ENCODE measurements around the gene ADD1.

The ADD1 gene, protein sequence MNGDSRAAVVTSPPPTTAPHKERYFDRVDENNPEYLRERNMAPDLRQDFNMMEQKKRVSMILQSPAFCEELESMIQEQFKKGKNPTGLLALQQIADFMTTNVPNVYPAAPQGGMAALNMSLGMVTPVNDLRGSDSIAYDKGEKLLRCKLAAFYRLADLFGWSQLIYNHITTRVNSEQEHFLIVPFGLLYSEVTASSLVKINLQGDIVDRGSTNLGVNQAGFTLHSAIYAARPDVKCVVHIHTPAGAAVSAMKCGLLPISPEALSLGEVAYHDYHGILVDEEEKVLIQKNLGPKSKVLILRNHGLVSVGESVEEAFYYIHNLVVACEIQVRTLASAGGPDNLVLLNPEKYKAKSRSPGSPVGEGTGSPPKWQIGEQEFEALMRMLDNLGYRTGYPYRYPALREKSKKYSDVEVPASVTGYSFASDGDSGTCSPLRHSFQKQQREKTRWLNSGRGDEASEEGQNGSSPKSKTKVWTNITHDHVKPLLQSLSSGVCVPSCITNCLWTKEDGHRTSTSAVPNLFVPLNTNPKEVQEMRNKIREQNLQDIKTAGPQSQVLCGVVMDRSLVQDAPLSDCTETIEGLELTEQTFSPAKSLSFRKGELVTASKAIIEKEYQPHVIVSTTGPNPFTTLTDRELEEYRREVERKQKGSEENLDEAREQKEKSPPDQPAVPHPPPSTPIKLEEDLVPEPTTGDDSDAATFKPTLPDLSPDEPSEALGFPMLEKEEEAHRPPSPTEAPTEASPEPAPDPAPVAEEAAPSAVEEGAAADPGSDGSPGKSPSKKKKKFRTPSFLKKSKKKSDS

DNA sequence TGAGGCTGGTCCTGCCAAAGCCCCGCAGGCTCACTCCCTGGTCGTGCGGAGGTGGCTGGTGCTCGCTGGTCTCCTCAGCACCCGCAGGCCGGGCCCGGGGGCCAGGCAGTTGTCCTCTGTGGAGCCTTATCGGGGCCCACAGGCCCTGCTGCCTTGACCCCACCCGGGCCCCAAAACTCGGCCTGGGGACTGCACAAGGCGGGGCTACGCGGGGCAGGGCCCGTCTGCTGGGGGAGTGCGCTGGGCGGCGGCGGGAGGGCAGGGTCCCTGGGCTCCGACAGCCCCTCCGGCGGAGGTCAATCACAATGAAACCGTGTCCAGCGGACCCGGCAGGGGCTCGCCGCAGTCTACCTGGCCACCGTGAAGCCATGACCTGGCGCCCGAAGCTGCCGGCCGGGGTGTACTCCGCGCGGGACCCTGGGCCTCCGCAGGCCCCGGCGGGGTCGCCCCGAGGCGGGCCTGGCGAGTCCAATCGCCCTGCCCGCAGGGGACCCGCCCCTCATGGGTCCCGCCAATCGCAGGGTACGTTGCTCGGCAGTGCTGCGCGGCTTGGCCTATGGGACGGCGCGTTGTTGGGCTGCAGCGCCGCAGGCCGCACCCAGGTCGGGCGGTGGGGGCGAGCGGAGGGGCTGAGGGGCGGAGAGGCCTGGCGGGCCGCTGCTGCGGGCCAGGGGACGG is at the start of gene ADD1:
ADD1 (plus strand) TSS at position 582 of the 678 bp plus-strand sequence. CDS start 32,072 bp downstream, outside the sequence.
- in situ Hi-C loops (cut with HindIII; ENCODE audit: low sequenced_read_pairs), result loop anchor here (5.0 kb wide), 1 partner anchor 79 kb away; no protein-coding TSS in a partner anchor

DNA sequence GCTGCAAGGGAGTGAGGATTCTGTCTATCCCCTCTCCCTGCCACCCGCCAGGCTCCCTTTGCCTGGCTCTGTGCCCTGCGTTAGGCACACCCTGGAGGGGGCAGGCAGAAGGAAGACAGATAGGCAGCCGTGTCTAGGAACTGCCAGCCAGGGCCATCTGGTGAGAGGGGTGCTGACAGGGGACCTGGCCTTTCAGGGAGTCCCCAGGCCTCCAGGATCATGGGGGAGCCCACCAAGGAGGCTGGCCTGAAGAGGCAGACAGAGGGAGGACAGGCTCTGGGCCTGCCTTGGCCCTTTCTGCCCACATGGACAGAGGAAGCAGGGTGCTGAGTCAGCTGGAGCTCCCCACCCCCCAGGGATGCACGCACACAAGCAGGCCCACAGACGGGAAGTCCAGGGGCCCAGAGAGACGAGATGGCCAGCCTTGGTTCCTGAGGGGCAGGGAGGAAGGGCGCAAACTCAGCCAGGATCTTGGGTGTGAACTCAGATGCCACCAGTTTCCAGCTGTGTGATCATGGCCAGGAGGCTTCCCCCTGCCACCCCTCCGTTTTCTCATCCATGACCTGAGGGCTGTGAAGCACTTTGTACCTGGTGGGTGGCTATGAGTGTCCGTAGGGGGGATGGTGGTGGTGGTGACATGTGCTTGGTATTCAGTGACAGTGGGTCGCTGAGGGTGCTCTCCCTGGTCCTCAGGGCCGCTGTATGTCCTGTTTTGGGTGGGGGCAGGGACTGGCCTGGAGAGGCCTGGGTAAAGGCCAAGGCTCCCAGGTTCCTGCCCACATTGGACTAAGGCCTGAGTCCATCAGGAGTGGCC is 49.0 kb upstream of the ADD1 start:
- in situ Hi-C loops (cut with HindIII; ENCODE audit: low sequenced_read_pairs), result no loop called here

DNA sequence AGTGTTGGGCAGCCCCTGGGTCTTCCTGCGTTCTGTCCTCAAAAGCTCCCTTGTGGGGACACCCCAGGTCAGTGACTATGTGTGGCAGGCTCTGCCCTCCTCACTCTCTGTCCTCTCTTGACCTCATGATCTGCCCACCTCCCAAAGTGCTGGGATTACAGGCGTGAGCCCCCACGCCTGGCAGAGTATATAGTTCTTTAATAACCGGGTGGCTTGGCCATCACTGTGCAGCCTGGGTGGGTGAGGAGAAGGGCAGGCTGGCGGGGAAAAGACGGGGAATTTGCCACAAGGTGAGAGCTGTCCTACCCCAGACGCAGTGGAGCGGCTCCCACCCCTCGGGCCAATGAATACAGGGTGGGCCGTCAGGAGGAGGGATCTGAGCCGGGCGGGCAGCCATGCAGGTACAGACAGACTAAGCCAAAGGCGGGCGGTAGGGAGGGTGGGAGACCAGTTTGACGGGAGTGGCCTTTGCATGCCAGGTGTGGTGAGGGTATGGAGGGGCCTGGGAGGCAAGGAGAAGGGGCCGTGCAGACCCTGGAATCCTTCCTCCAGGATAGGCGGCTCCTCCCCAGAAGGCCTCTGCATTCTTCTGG is 48.2 kb upstream of the ADD1 start:
- in situ Hi-C loops (cut with HindIII; ENCODE audit: low sequenced_read_pairs), result no loop called here

DNA sequence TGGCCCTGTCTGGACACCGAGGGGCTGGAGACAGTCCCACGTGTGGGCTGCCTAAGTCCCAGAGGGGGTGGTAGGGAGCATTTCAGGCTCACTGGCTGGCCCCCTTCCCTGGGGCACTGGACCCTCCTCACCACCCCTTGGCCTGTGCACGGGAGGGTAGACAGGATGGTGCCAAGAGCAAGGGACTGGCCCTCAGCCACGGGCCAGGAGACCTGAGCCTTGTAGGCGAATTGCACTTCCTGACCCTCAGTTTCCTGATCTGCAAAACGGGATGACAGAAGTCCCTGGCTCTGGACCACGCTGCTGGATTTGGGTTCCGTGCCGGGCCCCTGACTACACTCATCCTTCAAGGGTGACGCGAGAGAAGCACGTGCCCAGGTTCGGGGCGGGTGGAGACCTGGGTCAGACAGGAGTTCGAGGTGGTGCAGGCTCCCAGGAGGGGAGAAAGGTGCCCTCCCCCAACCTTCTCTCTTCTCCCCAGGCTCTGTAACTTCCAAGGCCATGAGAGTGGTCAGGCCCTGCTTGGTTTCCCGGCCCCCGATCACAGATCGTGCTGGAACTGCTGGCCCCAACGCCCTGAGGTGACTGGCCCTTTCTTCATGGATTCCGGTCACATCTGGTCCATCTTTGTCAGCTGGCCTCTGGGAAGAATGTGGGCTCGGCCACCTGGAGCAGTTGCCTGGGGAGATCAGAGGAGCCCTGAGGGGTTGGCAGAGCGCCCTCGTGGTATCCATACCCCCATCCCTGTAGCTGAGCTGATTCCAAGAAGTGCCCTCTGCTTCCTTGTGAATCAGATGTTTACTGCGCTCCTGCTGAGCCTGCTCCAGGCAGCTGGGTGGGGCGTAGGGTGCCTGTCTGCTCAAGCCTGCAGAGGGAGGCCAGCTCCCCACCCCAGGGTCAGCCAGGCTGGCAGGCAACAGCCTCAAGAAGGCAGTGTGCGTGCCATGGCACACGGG is 47.5 kb upstream of the ADD1 start:
- in situ Hi-C loops (cut with HindIII; ENCODE audit: low sequenced_read_pairs), result no loop called here

DNA sequence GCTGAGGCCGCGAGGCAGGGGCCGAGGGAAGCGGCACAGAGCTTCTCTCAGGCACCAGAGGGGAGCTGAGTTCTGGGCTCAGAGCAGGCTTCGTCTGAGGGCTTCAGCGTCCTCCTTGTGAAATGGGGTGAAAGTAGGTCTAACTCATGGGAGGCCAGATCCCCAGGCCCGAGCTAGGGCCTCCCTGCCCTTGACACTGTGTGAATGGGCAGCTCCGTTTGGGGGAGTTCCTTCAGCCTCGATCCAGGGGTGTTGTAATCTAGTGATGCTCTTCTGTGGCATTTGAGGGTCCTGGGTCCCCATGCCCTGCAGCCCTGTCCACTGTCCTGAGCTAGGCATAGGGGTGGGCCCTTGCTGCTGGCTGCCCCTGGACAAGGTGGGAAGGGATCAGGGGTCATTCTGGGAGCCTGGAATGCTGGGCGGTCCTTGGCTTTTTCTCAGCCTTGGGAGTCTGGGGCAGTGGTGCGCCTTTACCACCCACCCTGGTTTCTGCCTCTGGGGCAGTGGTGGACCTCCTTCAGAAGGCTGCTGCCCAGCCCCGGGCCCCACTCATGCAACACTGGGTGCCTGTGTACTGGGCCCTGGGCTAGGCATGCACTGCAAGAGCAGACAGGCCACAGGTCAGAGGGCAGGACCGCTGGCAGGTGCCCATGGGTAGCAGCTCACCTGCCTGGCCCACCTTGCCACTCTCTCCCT is 46.6 kb upstream of the ADD1 start:
- in situ Hi-C loops (cut with HindIII; ENCODE audit: low sequenced_read_pairs), result no loop called here

DNA sequence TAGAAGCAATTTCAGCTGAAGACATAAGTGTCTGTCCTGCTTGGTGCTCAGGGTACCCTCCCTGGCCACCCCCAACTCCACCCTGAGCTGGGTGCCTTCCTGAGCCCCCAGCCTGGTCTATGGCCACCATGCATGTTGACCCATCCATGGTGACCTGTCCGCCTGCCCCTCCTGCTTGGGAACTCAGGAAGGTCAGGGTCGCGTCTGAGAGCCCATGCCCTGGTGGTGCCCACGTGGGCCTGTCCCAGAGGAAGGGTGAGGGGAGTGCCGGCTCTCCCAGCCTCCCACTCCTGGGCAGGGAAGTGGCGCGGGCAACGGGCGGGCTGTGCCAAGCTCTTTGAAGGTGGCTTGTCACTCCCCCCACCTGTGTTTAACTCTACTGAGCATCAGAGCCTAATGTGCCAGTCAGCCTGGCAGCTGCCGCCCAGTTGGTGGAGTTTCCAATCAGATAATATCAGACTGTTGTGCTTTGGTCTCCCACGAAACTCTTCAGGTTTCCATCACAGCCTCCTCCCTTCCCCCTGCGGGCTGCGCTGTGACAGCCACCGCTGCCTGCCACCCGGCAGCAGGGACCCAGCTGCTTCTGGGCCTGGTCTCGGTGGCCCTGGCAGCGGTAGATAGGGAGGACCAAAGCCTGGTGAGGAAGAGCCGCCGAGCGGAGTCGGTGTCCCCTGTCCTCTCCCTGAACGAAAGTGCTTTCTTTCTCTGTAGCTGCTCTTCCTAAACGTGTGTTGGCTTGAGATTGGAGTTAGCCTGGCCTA is 45.9 kb upstream of the ADD1 start:
- in situ Hi-C loops (cut with HindIII; ENCODE audit: low sequenced_read_pairs), result no loop called here

DNA sequence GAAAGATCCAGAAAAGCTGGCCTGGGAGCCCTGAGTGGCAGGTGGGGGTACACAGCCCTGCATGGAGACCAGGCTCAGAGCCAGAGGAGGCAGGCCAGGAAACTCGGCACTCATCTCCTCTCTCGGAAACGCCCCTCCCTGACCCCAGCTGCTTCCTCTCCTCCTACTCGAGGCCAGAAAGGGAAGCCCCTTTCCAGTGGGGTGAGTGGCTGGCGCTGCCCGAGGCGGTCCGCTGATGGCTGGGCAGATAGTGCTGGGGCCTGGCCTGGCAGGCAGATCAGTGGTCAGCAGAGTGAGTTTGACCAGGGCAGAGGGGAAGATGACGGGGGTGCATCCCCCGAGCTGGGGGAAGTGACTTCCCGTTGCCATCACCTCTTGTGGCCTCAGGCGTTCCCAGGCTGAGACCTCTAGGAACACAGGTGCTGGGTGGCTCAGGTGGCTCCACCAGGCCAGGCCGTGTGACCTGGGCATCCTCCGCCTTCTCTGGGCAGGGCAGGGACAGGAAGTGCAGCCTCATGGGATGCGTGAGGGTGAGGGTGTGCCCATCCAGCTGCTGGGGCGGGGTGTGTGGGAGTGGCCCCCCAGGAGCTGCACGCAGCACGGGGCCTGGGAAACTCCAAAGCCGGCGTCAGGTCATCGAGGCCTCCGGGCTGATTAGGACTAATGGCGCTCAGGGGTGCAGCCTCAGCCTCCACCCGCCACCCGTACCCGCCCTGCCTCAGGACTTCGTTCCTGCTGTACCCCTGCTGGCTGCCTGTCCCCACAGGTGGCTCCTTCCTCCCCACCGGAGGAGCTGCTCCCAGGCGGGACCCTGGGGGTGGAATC is 45.0 kb upstream of the ADD1 start:
- in situ Hi-C loops (cut with HindIII; ENCODE audit: low sequenced_read_pairs), result no loop called here

DNA sequence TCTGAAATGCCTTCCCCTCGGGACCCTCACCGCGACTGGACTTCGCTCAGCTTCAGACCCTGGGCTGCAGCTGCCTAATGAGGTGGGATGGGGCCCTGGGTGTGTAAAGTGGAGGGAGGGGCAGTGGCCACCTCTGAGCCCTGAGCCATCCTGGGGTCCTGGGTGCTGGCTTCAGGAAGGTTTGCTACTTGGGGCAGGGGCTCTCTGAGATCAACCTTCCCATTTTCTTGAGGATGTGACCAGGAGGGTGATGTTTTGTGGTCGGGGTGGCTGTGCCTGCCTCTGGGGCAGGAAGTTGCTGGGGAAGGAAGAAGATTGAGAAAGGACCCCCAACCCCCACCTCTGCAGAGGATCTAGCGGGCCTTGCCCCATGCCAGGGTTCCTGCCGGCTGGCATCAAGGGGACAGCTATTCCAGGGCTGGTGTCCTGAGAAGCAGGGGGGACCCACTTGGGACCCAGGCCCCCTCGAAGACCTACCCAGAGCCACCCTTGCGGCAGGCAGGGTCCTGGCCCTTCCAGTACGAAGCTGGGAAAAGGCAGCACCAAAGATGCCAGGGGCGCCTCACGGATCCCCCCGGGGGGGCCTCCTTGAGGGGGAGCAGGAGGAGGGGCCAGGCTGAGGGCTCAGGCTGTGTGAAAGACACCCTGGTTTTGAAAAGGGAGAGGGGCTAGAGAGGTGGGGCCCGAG is 44.3 kb upstream of the ADD1 start:
- in situ Hi-C loops (cut with HindIII; ENCODE audit: low sequenced_read_pairs), result no loop called here

DNA sequence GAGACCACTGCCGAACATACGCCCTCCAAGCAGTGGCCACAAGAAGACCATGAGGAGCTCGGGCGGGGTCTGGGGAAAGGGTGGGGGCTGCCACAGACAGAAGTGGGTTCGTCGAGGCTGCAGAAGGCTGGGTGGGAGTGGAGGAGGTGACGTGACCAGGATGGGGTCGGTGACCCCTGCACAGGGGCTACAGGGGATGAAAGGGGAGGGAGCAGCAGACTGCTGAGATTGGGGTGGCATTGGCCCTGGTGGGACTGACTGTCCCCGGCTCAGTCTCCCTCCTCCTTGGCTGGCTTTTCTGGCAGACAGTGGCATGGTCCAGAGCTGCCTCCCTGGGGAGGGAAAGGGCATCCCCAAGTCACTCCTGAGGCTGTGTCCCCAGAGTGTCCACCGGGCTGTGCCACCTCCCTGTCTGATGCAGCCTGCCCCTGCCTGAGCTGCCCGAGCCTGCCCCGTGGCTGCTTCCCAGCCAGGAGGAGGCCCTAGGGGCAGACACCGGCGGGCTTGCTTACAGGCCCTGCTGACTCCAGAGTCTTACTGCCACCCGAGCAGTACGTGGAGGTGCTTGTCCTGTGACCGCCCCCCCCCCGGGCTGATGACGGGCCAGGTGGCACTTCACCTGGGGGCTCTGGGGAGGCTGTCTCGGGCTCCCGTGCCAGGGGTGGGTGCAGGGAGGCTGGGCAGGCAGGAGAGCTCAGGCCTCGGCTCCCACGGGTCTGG is 43.5 kb upstream of the ADD1 start:
- in situ Hi-C loops (cut with HindIII; ENCODE audit: low sequenced_read_pairs), result no loop called here

DNA sequence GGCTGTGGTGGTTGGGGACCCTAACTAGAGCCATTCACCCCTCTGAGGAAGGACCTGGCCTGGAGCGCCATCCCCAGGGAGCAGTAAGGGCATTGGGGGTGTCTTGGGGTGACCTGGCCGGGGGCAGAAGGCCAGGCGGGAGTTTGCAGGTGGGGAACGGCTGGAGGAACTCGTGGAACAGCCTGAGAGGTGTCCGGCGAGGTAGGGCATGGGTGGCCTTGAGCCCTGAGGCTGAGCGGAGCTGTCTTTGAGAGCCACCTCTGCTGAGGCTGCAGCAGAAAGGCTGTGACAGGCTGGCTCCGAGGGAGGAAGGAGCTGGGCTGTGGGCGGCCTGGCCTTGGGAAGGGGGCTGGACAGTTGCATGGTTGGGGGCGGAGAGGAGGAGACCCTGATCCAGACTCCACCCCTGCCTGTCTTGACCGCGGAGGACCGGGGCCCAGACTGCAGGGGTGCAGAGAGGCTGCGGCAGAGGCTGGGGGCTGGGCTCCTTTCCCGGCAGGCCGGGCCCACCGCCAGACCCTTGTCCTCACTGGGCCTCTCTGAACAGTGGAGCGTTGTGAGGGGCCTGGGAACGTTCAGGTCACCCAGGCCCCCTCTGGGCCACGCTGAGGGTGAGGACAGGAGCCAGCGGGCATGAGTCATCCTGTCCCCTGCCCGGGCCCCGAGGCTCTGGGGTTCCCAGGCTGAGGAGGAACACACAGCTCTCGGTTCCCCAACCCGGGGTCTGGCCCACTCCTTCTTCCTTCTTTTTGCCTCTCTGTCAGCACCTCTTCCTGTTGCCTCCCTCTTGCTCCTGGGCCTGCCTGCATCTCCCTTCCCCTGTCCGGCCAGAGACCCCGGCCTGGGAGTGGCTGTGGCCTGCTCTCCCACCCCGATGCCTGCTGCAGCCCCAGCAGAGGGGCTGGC is 42.7 kb upstream of the ADD1 start:
- in situ Hi-C loops (cut with HindIII; ENCODE audit: low sequenced_read_pairs), result no loop called here

DNA sequence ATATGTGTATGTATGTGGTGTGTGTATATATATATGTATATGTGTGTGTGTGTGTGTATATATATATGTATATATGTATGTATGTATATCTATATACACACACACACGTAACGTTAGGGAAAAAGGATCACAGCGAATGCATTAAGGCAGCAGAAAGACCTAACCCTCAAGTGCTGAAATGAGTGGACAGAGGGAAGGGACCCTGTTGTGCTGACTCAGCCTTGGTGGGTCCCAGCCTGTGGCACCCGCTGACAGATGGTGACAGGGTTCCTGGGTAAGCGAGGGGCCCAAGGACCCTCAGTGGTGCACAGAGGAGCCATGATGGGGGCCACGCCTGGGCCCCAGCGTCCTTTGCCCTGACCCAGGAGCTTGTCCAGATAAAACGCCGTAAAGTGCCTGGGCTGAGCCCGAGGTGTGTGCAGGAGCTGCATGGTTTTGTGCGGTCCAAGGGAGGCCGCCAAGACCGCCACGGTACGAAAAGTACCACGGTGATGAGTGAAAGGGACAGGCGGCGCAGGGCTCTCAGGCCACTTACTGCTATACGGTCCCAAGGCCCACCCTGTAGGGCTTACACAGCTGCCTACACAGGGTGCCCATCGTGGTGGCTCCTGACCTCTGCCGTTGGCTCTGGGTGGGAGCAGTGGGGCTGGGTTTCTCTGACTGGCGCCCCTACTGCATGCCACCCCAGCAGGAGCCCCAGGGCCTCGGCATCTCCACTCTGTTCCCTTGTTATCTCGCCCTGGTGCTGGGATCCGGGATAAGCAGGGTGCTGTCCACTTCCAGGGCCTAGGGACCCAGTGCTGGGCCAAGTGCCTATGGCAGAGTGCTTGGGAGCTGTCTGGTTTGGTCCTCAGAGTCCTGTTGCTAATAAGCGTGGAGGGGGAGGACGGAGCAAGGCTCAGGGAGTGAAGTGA is 40.8 kb upstream of the ADD1 start:
- in situ Hi-C loops (cut with HindIII; ENCODE audit: low sequenced_read_pairs), result no loop called here

DNA sequence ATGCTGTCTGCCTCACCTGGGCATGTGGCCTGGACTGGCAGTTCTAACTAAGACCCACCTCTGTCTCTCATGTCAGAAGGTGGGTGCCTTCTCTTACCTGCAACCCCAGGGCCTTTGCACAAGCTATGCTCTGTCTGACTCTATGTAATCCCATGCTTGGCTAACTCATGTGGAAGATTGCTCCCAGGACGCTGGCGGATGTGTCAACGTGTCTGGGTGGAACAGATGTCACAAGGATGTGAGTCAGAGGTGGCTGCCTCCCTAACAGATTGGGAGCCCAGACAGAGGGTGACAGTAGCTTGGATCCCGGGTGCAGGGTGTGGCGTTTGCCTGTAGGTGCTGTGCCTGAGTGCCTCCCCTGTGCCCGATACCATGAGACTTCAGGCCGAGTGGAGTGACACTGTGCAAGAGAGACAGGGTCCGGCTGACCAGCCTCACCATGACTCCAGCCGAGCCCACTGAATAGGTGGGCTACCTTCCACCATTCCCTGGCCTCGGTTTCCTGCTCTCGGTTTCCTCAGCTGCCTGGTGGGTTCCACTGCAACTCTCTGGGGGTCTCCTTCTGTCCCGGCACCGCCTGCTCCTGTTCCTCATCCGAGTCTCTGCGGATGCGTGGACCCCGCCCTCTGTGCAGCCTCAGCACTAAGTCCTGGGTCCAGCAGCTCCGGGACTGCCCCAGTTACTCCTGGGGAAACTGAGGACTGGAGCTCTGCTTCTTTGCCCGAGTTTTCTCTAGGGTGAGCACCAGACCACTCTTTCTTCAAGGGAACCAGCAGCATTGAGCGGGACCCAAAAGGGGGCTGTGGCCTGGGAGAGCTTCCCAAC is 39.8 kb upstream of the ADD1 start:
- in situ Hi-C loops (cut with HindIII; ENCODE audit: low sequenced_read_pairs), result no loop called here

DNA sequence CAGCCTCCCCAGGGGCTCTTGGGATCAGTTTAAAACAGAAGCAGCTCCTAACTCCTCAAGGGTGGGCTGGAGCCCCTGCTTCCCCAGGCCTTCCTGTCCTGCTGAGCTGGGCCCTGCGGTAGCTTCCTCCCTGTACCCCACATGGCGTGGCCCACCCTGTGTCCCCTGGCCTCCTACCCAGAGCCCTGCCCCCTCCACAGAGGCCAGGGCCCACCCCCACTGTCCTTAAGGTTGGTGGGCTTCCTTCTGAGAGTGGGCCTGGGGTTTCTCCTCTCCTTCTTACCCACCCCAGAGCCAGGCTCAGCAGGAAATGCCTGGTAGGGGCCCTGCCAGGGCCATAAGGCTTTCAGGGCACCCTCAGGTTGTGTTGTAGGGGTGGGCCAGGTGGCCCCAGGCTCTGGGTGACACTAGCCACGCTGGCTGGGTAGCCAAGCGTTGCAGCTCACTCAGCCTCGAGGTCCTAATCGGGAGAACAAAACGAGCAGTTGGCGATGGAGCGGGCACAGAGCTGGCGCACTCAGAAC is 39.1 kb upstream of the ADD1 start:
- in situ Hi-C loops (cut with HindIII; ENCODE audit: low sequenced_read_pairs), result no loop called here

Data from endothelial cell of hepatic sinusoid (primary cell).